Gastroesophageal sphincter (tissue), 4 donors: ENCODE data around the gene TNIP2. TPM values are rescaled to one million over a fixed set of nuclear protein-coding genes. Genes with fewer than 3 reads are reported as not detected.
"Not testable (repeated sequence)": the region's sequence is repeated elsewhere in the genome, so short reads cannot be mapped to it uniquely, and the experiment has no call there.

Experiments used
- ATAC-seq: fragments of 150-250 bp; one replicate; pipeline ENCODE4 v1.9.1; 2016; ENCODE audit warnings: mild to moderate bottlenecking, moderate library complexity
- H3K27ac ChIP-seq, 4 donors: fragments of 200-600 bp; sonication (generic) in 3 of 4; 1 replicate in 3 of 4; 2 replicates in 1 of 4; pipeline ENCODE4 v1.5.1; 2016 to 2019
- H3K27me3 ChIP-seq: fragments of 200-600 bp; sonication (generic); one replicate; pipeline ENCODE4 v1.5.1; 2019
- H3K36me3 ChIP-seq, 2 donors: fragments of 200-600 bp; sonication (generic); one replicate each; pipeline ENCODE4 v1.5.1; 2019; ENCODE audit warnings: control low read depth in 1 of 2
- H3K4me1 ChIP-seq, 3 donors: fragments of 200-600 bp; sonication (generic); 1 replicate in 2 of 3; 2 replicates in 1 of 3; pipeline ENCODE4 v1.5.1; 2016 to 2019; ENCODE audit warnings: control low read depth in 2 of 3
- H3K4me3 ChIP-seq, 2 donors: fragments of 200-600 bp; sonication (generic); one replicate each; pipeline ENCODE4 v1.5.1; 2019; ENCODE audit warnings: mild to moderate bottlenecking in 1 of 2, moderate library complexity in 1 of 2
- H3K9me3 ChIP-seq, 3 donors: fragments of 200-600 bp; sonication (generic); one replicate each; pipeline ENCODE4 v1.5.1; 2017 to 2019; ENCODE audit warnings: control low read depth in 2 of 3
- EP300 ChIP-seq: sonication (generic); formaldehyde crosslinking; IDR thresholded peaks from one replicate; pipeline ENCODE4 v1.6.1; 2017; ENCODE audit warnings: antibody characterized with exemption, mild to moderate bottlenecking
- POLR2A ChIP-seq, 2 donors: fragments of 450-650 bp; IDR thresholded peaks; one replicate each; pipeline ENCODE4 v1.6.1; 2017; ENCODE audit warnings: antibody characterized with exemption in 2 of 2, mild to moderate bottlenecking in 2 of 2, moderate library complexity in 1 of 2
- POLR2AphosphoS5 ChIP-seq: sonication (generic); formaldehyde crosslinking; IDR thresholded peaks from one replicate; pipeline ENCODE4 v1.6.1; 2017; ENCODE audit warnings: antibody characterized with exemption
- WGBS, 2 donors: methylation state at CpG; one replicate each; pipeline ENCODE4 v1.1.5; 2018; ENCODE audit warnings: low coverage in 1 of 2; 5-methylcytosine and 5-hydroxymethylcytosine counted together
- total RNA-seq, 4 donors: library from RNA; depleted of rRNA; stranded (reverse); fragments of >200 nt; gene quantifications; one replicate each; pipeline ENCODE4 v1.1.0, GENCODE V29; 2016
- TF ChIP-seq, protein P1 (sequence below), 4 experiments: fragments of 200-600 bp in 2 of 4; fragments of 450-650 bp in 2 of 4; sonication (generic) in 1 of 4; IDR thresholded peaks; one replicate each; pipeline ENCODE4 v1.5.1; 2017 to 2019; ENCODE audit warnings: antibody characterized with exemption in 4 of 4, mild to moderate bottlenecking in 2 of 4, moderate library complexity in 2 of 4

Gene TNIP2
- total RNA-seq, 4 donors from 2014 or later, result 54.8 to 74.0 (median 70.4) TPM

DNA sequence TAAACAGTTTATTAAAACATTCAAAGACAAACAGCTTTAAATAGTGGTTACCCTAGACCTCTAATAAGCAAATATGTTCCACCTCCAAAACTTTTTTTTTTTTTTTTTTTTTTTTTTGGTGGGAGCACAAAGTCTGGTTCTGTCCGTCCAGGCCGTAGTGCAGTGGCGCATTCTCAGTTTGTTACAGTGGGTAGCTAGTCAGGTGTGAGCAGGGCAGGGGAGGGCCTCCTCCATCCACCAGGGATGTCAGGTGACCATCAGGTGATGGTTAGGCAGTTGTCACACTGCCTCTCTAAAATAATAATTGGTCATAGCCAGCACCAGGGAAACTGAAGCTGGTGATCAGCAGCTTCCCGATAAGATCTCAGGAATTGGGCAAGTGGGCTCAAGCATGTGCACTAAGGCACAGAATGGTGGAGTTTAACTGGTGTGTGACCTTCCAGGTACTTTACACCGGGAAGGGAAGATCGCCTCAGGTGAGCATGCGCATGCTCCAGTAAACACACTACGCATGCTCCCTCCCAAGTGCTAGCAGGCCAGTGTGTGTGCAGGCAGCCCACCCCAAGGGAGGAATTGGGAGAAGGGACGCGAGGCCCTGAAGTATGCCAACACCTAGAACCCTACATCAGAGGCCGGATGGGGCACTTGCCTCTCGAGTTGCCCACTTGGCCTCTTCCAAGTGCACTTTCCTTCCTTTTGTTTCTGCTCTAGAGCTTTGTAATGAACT, 27.2 kb downstream of the TNIP2 start:
- no peak for ATAC-seq
- no peaks in the 10 kb centered on the region for H3K9me3 ChIP-seq
- TF ChIP-seq POLR2A (IDR thresholded peaks at IDR 0.05) (no peak), POLR2AphosphoS5 (no peak), EP300 (no peak)
- TF ChIP-seq, protein P1, sequence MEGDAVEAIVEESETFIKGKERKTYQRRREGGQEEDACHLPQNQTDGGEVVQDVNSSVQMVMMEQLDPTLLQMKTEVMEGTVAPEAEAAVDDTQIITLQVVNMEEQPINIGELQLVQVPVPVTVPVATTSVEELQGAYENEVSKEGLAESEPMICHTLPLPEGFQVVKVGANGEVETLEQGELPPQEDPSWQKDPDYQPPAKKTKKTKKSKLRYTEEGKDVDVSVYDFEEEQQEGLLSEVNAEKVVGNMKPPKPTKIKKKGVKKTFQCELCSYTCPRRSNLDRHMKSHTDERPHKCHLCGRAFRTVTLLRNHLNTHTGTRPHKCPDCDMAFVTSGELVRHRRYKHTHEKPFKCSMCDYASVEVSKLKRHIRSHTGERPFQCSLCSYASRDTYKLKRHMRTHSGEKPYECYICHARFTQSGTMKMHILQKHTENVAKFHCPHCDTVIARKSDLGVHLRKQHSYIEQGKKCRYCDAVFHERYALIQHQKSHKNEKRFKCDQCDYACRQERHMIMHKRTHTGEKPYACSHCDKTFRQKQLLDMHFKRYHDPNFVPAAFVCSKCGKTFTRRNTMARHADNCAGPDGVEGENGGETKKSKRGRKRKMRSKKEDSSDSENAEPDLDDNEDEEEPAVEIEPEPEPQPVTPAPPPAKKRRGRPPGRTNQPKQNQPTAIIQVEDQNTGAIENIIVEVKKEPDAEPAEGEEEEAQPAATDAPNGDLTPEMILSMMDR (IDR thresholded peaks at IDR 0.05), result no peak
- no peaks in the 10 kb centered on the region for H3K4me1 ChIP-seq
- no peaks in the 10 kb centered on the region for H3K27me3 ChIP-seq
- peaks cover 0 to 76% of the 10 kb centered on the region in 2 donors for H3K36me3 ChIP-seq
- 90 to 96% methylated on average over 2 to 9 of the region's 12 CpGs for WGBS, 2 donors
- no peak overlapping the region for H3K27ac ChIP-seq
- H3K4me3 ChIP-seq, result no peak overlapping the region

DNA sequence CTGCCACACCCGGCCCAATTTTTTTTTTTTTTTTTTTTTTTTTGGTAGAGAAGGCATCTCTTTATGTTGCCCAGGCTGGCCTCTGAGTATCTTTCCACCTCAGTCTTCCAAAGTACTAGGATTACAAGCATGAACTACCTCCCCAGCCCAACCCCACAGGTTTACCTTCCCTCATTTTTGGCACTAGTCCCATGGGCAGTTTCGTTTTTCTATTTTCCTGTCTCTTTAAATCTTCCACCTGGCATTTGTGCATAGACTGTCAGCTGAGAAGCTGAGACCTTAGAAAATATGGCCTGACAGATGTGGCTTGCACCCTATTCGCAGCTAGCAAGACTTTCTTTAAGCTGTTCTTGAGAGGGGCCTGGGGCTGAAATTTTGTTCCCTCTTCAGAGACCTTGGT, 27.9 kb downstream of the TNIP2 start:
- TF ChIP-seq POLR2A (IDR thresholded peaks at IDR 0.05) (no peak), POLR2AphosphoS5 (no peak), EP300 (no peak)
- TF ChIP-seq, protein P1 (IDR thresholded peaks at IDR 0.05), result no peak
- 60 to 67% methylated on average over 1 to 2 of the region's 3 CpGs for WGBS, 2 donors
- H3K27me3 ChIP-seq, result no peaks in the 10 kb centered on the region
- no peak for ATAC-seq
- no peak overlapping the region for H3K27ac ChIP-seq
- H3K4me1 ChIP-seq, result no peaks in the 10 kb centered on the region
- peaks cover 0 to 69% of the 10 kb centered on the region in 2 donors for H3K36me3 ChIP-seq
- H3K4me3 ChIP-seq, result no peak overlapping the region
- H3K9me3 ChIP-seq, result no peaks in the 10 kb centered on the region

DNA sequence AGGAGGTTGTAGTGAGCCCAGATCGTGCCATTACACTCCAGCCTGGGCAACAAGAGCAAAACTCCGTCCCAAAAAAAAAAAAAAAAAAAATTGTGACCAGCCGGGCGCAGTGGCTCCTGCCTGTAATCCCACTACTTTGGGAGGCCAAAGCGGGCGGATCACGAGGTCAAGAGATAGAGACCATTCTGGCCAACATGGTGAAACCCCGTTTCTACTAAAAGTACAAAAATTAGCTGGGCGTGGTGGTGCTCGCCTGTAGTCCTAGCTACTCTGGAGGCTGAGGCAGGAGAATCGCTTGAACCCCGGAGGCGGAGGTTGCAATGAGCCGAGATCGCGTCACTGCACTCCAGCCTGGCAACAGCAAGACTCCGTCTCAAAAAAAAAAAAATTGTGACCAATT, 29.3 kb downstream of the TNIP2 start:
- not testable (repeated sequence) for ATAC-seq, H3K4me1 ChIP-seq, H3K9me3 ChIP-seq, H3K27me3 ChIP-seq, H3K27ac ChIP-seq, H3K4me3 ChIP-seq
- 93 to 96% methylated on average over 9 to 10 of the region's 17 CpGs for WGBS, 2 donors
- H3K36me3 ChIP-seq, result peaks cover 0 to 67% of the 10 kb centered on the region in 2 donors

DNA sequence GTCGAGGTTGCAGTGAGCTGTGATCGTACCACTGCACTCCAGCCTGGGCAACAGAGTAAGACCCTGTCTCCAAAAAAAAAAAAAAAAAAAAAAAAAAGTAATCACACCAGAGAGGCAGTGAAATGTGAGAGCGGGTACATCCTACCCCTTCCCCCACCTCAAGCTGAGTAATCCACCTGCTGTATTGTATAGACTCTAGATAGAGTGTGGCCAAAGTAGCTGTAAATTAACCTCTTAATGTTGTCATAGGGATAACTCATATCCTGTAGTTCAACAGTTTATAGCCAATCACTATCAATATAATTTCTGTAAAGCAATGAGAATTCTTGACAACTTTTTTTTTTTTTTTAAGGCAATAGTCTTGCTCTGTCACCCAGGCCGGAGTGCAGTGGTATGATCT, 30.8 kb downstream of the TNIP2 start:
- Histone ChIP-seq H3K4me3 (no peak overlapping the region), H3K9me3 (no peaks in the 10 kb centered on the region), H3K36me3 (peaks cover 0 to 68% of the 10 kb centered on the region in 2 donors), H3K4me1 (no peaks in the 10 kb centered on the region), H3K27me3 (no peaks in the 10 kb centered on the region), H3K27ac (no peak overlapping the region)
- WGBS, 2 donors, result 100% methylated on average over 2 to 4 of the region's 4 CpGs
- no peak for ATAC-seq
- TF ChIP-seq, protein P1 (IDR thresholded peaks at IDR 0.05), result no peak
- no peak for TF ChIP-seq EP300
- no peak for TF ChIP-seq POLR2AphosphoS5
- no peak for TF ChIP-seq POLR2A (IDR thresholded peaks at IDR 0.05)

DNA sequence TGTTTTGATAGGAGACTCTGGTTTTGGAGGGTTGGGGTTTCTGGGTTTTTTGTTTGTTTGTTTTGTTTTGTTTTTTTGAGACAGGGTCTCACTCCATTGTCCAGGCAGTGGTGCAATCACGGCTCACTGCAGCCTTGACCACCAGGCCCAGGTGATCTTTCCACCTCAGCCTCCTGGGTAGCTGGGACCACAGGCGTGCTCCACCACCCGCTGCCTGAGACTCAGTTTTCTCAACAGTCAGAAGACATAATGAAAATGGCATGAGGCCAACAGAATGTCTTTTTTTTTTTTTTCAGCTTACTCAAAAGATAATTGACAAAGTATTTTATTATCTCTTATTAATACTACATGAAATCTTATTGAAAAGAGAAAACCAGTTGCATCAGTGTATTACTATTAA, 32.4 kb downstream of the TNIP2 start:
- H3K9me3 ChIP-seq, result no peaks in the 10 kb centered on the region
- H3K36me3 ChIP-seq, result peaks cover 0 to 69% of the 10 kb centered on the region in 2 donors
- ATAC-seq, result no peak
- TF ChIP-seq POLR2AphosphoS5 (no peak), POLR2A (IDR thresholded peaks at IDR 0.05) (no peak), EP300 (no peak)
- TF ChIP-seq, protein P1 (IDR thresholded peaks at IDR 0.05), result no peak
- WGBS, 2 donors, result 79 to 82% methylated on average over 3 of the region's 3 CpGs
- no peaks in the 10 kb centered on the region for H3K27me3 ChIP-seq
- no peaks in the 10 kb centered on the region for H3K4me1 ChIP-seq
- no peak overlapping the region for H3K4me3 ChIP-seq
- no peak overlapping the region for H3K27ac ChIP-seq
